IMR-90 (cell line): ENCODE measurements around the gene CWC27. TPM values are rescaled to one million over a fixed set of nuclear protein-coding genes. Genes with fewer than 3 reads are reported as not detected.
A peak's percentile ranks its signal among the peaks of the same experiment; 100 is the strongest.

Experiments used
- ATAC-seq: fragments of 200-7000 bp; cut with Tn5 transposase; 2 replicates; pipeline ENCODE4 v1.9.1; 2020; ENCODE audit warnings: low read depth, mild to moderate bottlenecking, moderate library complexity
- BruUV-seq: library from RNA; stranded (reverse); fragments of 400-500 nt; replicated peaks from 2 replicates; lab custom pipeline; 2021; lab: Mats Ljungman, UMichigan
- CTCF ChIA-PET: fragments of 300-600 bp; formaldehyde crosslinking; extraction: SDS; loops from one replicate; lab custom pipeline; 2021; ENCODE audit warnings: antibody characterized with exemption; lab: Yijun Ruan, JAX
- POLR2A ChIA-PET: fragments of 300-600 bp; sonication (Branson Sonifier 250); formaldehyde crosslinking; loops from one replicate; lab custom pipeline; 2022; ENCODE audit warnings: antibody characterized with exemption; ENCODE audit not compliant: unreplicated experiment; lab: Charles Lee
- DNase-seq: peaks from one replicate; pipeline ENCODE4 v3.0.0; 2013
- H2AFZ ChIP-seq: replicated peaks from 2 replicates; pipeline ENCODE3; 2013; ENCODE audit warnings: low read length, mild to moderate bottlenecking; ENCODE audit not compliant: poor library complexity
- H2AK5ac ChIP-seq: 2 replicates; pipeline ENCODE4 v1.6.1; 2013; ENCODE audit warnings: low read depth, low read length, inconsistent platforms
- H2AK9ac ChIP-seq: replicated peaks from 2 replicates; pipeline ENCODE3; 2013; ENCODE audit warnings: mild to moderate bottlenecking, low read depth, low read length, moderate library complexity; ENCODE audit not compliant: poor library complexity
- H2BK120ac ChIP-seq: 2 replicates; pipeline ENCODE4 v1.6.1; 2013; ENCODE audit warnings: low read depth, low read length, inconsistent platforms
- H2BK15ac ChIP-seq: 3 replicates; pipeline ENCODE4 v1.6.1; 2013; ENCODE audit warnings: low read depth, low read length, inconsistent platforms
- H2BK20ac ChIP-seq: 2 replicates; pipeline ENCODE4 v1.6.1; 2013; ENCODE audit warnings: low read depth, mild to moderate bottlenecking, inconsistent platforms, low read length, moderate library complexity
- H2BK5ac ChIP-seq: 2 replicates; pipeline ENCODE4 v1.6.1; 2013; ENCODE audit warnings: mild to moderate bottlenecking, low read depth, low read length, inconsistent platforms; ENCODE audit not compliant: poor library complexity, severe bottlenecking
- H3K14ac ChIP-seq: replicated peaks from 2 replicates; pipeline ENCODE4 v1.6.1; 2013; ENCODE audit warnings: low read depth, low read length, inconsistent platforms
- H3K18ac ChIP-seq: 2 replicates; pipeline ENCODE4 v1.6.1; 2013; ENCODE audit warnings: low read depth, low read length, control low read depth
- H3K23ac ChIP-seq: 2 replicates; pipeline ENCODE4 v1.6.1; 2013; ENCODE audit warnings: low read depth, low read length, inconsistent platforms
- H3K27ac ChIP-seq: 2 replicates; pipeline ENCODE4 v1.5.1; 2013; ENCODE audit warnings: mild to moderate bottlenecking, control low read depth, low read length; ENCODE audit not compliant: insufficient read depth
- H3K27me3 ChIP-seq: 2 replicates; pipeline ENCODE4 v1.6.1; 2013; ENCODE audit warnings: low read length; ENCODE audit not compliant: control insufficient read depth, insufficient read depth
- H3K36me3 ChIP-seq: 2 replicates; pipeline ENCODE4 v1.6.1; 2013; ENCODE audit warnings: low read length, mixed read lengths; ENCODE audit not compliant: control insufficient read depth, insufficient read depth
- H3K4ac ChIP-seq: 2 replicates; pipeline ENCODE4 v1.6.1; 2013; ENCODE audit warnings: low read depth, low read length, inconsistent platforms
- H3K4me1 ChIP-seq: 2 replicates; pipeline ENCODE4 v1.6.1; 2013; ENCODE audit warnings: low read length, mixed read lengths; ENCODE audit not compliant: control insufficient read depth, insufficient read depth
- H3K4me2 ChIP-seq: 2 replicates; pipeline ENCODE4 v1.6.1; 2013; ENCODE audit warnings: low read depth, mild to moderate bottlenecking, control low read depth, low read length, moderate library complexity
- H3K4me3 ChIP-seq: 2 replicates; pipeline ENCODE4 v1.5.1; 2013; ENCODE audit warnings: low read depth, mild to moderate bottlenecking, control low read depth, low read length, moderate library complexity; ENCODE audit not compliant: insufficient read depth
- H3K56ac ChIP-seq: 2 replicates; pipeline ENCODE4 v1.6.1; 2013; ENCODE audit warnings: low read length, inconsistent platforms; ENCODE audit not compliant: insufficient read depth; ENCODE audit errors: extremely low read depth
- H3K79me1 ChIP-seq, 2 experiments: 2 replicates each; pipeline ENCODE4 v1.6.1; 2013; ENCODE audit warnings: low read length in 2 of 2, inconsistent platforms in 1 of 2, low read depth in 1 of 2
- H3K9ac ChIP-seq: 2 replicates; pipeline ENCODE4 v1.6.1; 2013; ENCODE audit warnings: low read depth, low read length, control low read depth
- H3K9me1 ChIP-seq: 2 replicates; pipeline ENCODE4 v1.6.1; 2013; ENCODE audit warnings: low read length, inconsistent platforms; ENCODE audit not compliant: insufficient read depth
- H3K9me3 ChIP-seq: 2 replicates; pipeline ENCODE4 v1.6.1; 2013; ENCODE audit warnings: low read length; ENCODE audit not compliant: control insufficient read depth, insufficient read depth
- H4K20me1 ChIP-seq: 2 replicates; pipeline ENCODE4 v1.6.1; 2013; ENCODE audit warnings: low read length, inconsistent platforms; ENCODE audit not compliant: insufficient read depth
- H4K5ac ChIP-seq: 2 replicates; pipeline ENCODE4 v1.6.1; 2013; ENCODE audit warnings: mild to moderate bottlenecking, low read depth, low read length, control low read depth
- H4K8ac ChIP-seq, 2 experiments: 2 replicates each; pipeline ENCODE4 v1.6.1; 2013; ENCODE audit warnings: low read depth in 2 of 2, low read length in 2 of 2, control low read depth in 1 of 2, inconsistent platforms in 1 of 2
- H4K91ac ChIP-seq: 2 replicates; pipeline ENCODE4 v1.6.1; 2013; ENCODE audit warnings: low read depth, low read length, inconsistent platforms; ENCODE audit not compliant: insufficient read depth
- CHD1 ChIP-seq: IDR thresholded peaks from 2 replicates; pipeline ENCODE4 v1.6.1; 2012; ENCODE audit warnings: low read depth, low read length, improper control_type of control experiment
- MAFK ChIP-seq: IDR thresholded peaks from 2 replicates; pipeline ENCODE4 v1.6.1; 2012; ENCODE audit warnings: low read depth, low read length, improper control_type of control experiment
- MAZ ChIP-seq: IDR thresholded peaks from 2 replicates; pipeline ENCODE4 v1.6.1; 2012; ENCODE audit warnings: low read depth, mild to moderate bottlenecking, low read length, improper control_type of control experiment, moderate library complexity, borderline replicate concordance
- MXI1 ChIP-seq: IDR thresholded peaks from 2 replicates; pipeline ENCODE4 v1.6.1; 2012; ENCODE audit warnings: low read depth, mild to moderate bottlenecking, low read length, moderate library complexity, borderline replicate concordance
- POLR2A ChIP-seq: IDR thresholded peaks from 2 replicates; pipeline ENCODE4 v1.6.1; 2012; ENCODE audit warnings: mild to moderate bottlenecking, low read depth, low read length
- RAD21 ChIP-seq: IDR thresholded peaks from 2 replicates; pipeline ENCODE4 v1.6.1; 2012; ENCODE audit warnings: low read length, improper control_type of control experiment
- RFX5 ChIP-seq: IDR thresholded peaks from 2 replicates; pipeline ENCODE4 v1.8.0; 2012; ENCODE audit warnings: low read depth, mild to moderate bottlenecking, low read length, moderate library complexity
- SMC3 ChIP-seq: fragments of 150-350 bp; IDR thresholded peaks from 2 replicates; pipeline ENCODE4 v1.6.1; 2016; ENCODE audit warnings: low read depth, mild to moderate bottlenecking, antibody characterized with exemption, low read length, moderate library complexity
- WGBS, 2 experiments: methylation state at CpG; one replicate each; pipeline versions ENCODE4 v1.1.5 to v1.1.7; 2013; ENCODE audit warnings: missing lambda C conversion rate in 2 of 2; ENCODE audit not compliant: insufficient read length in 1 of 2; ENCODE audit errors: extremely low coverage in 2 of 2; 5-methylcytosine and 5-hydroxymethylcytosine counted together
- dilution Hi-C: fragments of 300-500 bp; cut with HindIII; formaldehyde crosslinking; loops from one replicate; pipeline ENCODE4 v1.14.3; 2018; ENCODE audit warnings: low sequenced_read_pairs; ENCODE audit not compliant: unreplicated experiment
- in situ Hi-C: fragments of 300-500 bp; cut with MboI; formaldehyde crosslinking; loops from 3 replicates; pipeline ENCODE4 v1.14.3; 2019; ENCODE audit warnings: low sequenced_read_pairs, inconsistent platforms, mixed read lengths
- intact Hi-C: fragments of 100-400 bp; cut with micrococcal nuclease; formaldehyde crosslinking; loops from 2 replicates; pipeline ENCODE4 v1.10.0; 2022
- polyA plus RNA-seq, 3 experiments: library from polyadenylated mRNA; depleted of rRNA; stranded (reverse); fragments of >200 nt; gene quantifications; 2 replicates each; pipeline ENCODE4 v1.2.3, GENCODE V29; 2012; ENCODE audit warnings: low replicate concordance in 1 of 3
- total RNA-seq: library from RNA; depleted of rRNA; stranded (reverse); fragments of >200 nt; gene quantifications from 2 replicates; pipeline ENCODE4 v1.2.3, GENCODE V29; 2012
- TF ChIP-seq, protein P1 (sequence below): fragments of 150-350 bp; IDR thresholded peaks from 2 replicates; pipeline ENCODE4 v1.6.1; 2016; ENCODE audit warnings: low read depth, mild to moderate bottlenecking, low read length, moderate library complexity, borderline replicate concordance
- TF ChIP-seq, protein P2 (sequence below): conservative IDR thresholded peaks from 2 replicates; pipeline ENCODE4 v1.5.1; 2012; ENCODE audit warnings: mild to moderate bottlenecking, low read depth, low read length, improper control_type of control experiment

Gene CWC27
- total and polyA plus RNA-seq, 2 of the 4 experiments (the other 2 are of a cell fraction) = 13.3 to 17.1 TPM

- Histone ChIP-seq H3K4me3 (no peak overlapping the region), H2AK5ac (peak overlapping the region; percentile 87), H3K23ac (peak overlapping the region; percentile 13), H2BK5ac (peak overlapping the region; percentile 95), H3K18ac (peak overlapping the region; percentile 24; the same call in 1 of the 2 replicates), H3K4me2 (no peak overlapping the region), H3K14ac (peak overlapping the region; percentile 29), H4K91ac (peak overlapping the region; percentile 77), H4K8ac (peak overlapping the region; percentile 95 to 99), H3K9ac (no peak overlapping the region), H2BK20ac (peak overlapping the region; percentile 55; the same call in 1 of the 2 replicates), H2BK120ac (peak overlapping the region; percentile 92), H3K27me3 (no peaks in the 10 kb centered on the region), H3K56ac (no peak overlapping the region; the same call in none of the 2 replicates), H3K9me1 (no peaks in the 10 kb centered on the region; the same call in 1 of the 2 replicates), H4K5ac (peak overlapping the region; percentile 79; the same call in 1 of the 2 replicates), H3K4me1 (peaks cover 8% of the 10 kb centered on the region), H2AFZ (peak overlapping the region; percentile 48), H3K36me3 (no peaks in the 10 kb centered on the region), H3K9me3 (no peaks in the 10 kb centered on the region), H3K4ac (peak overlapping the region; percentile 44; the same call in 1 of the 2 replicates), H2BK15ac (peak overlapping the region; percentile 75; the same call in 2 of the 3 replicates), H2AK9ac (peak overlapping the region; percentile 60), H4K20me1 (no peaks in the 10 kb centered on the region), H3K27ac (no peak overlapping the region; the same call in 1 of the 2 replicates), H3K79me1 (peaks cover 0 to 11% of the 10 kb centered on the region in 2 experiments; a peak in 3 of 4 replicates)
- no TSS peak for BruUV-seq
- ATAC-seq (no peak), DNase-seq (no peak)
- TF ChIP-seq POLR2A (0 out of 2 replicates have a peak, but pooled peaks have one; percentile 24), RAD21 (peak; percentile 13; the same call in 1 of the 2 replicates), MAZ (no peak), MXI1 (no peak), SMC3 (no peak), RFX5 (no peak), MAFK (no peak), CHD1 (no peak)
- TF ChIP-seq, protein P1, sequence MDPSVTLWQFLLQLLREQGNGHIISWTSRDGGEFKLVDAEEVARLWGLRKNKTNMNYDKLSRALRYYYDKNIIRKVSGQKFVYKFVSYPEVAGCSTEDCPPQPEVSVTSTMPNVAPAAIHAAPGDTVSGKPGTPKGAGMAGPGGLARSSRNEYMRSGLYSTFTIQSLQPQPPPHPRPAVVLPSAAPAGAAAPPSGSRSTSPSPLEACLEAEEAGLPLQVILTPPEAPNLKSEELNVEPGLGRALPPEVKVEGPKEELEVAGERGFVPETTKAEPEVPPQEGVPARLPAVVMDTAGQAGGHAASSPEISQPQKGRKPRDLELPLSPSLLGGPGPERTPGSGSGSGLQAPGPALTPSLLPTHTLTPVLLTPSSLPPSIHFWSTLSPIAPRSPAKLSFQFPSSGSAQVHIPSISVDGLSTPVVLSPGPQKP = no peak
- TF ChIP-seq, protein P2, sequence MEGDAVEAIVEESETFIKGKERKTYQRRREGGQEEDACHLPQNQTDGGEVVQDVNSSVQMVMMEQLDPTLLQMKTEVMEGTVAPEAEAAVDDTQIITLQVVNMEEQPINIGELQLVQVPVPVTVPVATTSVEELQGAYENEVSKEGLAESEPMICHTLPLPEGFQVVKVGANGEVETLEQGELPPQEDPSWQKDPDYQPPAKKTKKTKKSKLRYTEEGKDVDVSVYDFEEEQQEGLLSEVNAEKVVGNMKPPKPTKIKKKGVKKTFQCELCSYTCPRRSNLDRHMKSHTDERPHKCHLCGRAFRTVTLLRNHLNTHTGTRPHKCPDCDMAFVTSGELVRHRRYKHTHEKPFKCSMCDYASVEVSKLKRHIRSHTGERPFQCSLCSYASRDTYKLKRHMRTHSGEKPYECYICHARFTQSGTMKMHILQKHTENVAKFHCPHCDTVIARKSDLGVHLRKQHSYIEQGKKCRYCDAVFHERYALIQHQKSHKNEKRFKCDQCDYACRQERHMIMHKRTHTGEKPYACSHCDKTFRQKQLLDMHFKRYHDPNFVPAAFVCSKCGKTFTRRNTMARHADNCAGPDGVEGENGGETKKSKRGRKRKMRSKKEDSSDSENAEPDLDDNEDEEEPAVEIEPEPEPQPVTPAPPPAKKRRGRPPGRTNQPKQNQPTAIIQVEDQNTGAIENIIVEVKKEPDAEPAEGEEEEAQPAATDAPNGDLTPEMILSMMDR = peak; percentile 18; the same call in 1 of the 2 replicates
- ChIA-PET CTCF (no interaction called here), POLR2A (no interaction called here)
- intact Hi-C loops (loop anchor here (5.0 kb wide), 1 partner anchor 164 kb away; no protein-coding TSS in a partner anchor), dilution Hi-C loops (no loop called here), in situ Hi-C loops (no loop called here)
- no CpG with 5 or more reads among the region's 9 CpGs for WGBS, 2 experiments
These were observed 269.4 kb downstream of the CWC27 start for GRCh38 chr5:65037831-65038815.
